Measurements from ENCODE around the gene SHD.

- TF ChIP-seq CTCF (IDR thresholded peaks at IDR 0.05) (no peak), POLR2A (IDR thresholded peaks at IDR 0.05) (no peak), POLR2AphosphoS5 (IDR thresholded peaks at IDR 0.05) (no peak)
Measured at GRCh38 chr19:4257025-4257424, 22.0 kb upstream of the SHD start.
